Activated CD8-positive, alpha-beta memory T cell treated with anti-CD3 and anti-CD28 coated beads, Interleukin-2, amount 50 U/mL, for 48 hours (primary cell): Measurements from ENCODE around the gene USP34.
"Not testable (repeated sequence)": the region's sequence is repeated elsewhere in the genome, so short reads cannot be mapped to it uniquely, and the experiment has no call there.

Experiments
- DNase-seq: peaks from one replicate; pipeline ENCODE4 v3.0.0-alpha.2; 2020

The USP34 gene

DNA sequence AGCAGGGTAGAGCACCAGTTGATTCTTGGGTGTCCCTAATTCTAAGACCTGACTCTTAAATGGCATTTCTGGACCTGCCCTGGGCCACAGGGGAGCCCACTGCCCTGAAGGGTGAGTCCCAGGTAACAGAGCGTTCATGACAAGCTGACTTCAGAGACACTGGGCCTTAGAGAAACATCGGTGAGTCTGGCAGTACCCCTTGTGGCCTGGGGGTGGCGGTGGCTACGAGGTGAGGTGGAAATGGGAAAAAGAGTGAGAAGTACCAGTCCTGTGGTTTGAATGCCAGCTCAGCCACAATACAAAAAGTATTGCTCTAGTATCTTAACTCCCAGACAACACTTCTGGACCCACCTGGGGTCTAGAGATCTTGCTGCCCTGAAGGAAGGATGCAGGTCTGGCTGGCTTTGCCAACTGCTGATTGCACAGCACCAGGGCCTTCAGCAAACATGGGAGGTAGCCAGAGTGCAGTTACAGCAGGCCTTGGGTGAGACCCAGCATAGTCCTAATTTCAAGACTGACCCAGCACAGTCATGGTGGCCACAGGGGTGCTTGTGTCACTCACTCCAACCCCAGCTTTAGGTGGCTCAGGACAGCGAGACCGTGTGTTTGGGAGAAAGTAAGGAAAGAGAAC lies 44.5 kb downstream of the USP34 start:
- DNase-seq: peak; percentile 79

- DNase-seq: no peak
These were observed 45.2 kb downstream of the USP34 start for GRCh38 chr2:61425605-61426155.

DNA sequence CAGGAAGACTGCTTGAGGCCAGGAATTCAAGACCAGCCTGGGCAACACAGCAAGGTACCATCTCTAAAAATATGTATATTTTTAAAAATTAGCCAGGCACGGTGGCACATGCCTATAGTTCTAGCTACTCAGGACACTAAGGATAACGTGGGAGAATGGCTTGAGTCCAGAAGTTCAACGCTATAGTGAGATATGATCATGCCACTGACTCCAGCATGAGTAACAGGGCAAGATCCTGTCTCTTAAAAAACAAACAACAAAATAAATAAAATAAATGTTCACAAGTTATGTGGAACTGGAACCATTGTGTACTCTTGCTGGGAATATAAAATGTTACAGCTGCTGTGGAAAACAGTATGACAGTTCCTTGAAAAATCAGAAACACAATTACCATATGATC lies 47.2 kb downstream of the USP34 start:
- no peak for DNase-seq

DNA sequence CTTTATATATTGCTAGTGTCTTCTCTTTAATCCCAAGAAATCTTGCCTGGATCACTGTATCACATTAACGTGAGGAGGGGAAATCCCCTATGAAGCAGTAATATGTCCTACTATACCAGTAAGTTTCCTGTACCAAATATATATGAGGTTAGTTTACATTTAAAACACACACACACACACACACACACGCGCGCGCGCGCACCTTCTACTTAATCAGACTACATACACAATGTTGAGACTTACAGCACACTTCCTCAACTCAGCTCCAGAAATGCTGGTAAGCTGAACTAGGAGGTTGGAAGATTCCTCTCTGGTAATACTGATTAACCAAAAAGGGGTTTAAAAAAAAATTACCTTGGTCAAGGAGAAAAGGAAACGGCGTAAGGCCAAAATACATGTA lies 49.3 kb downstream of the USP34 start:
- DNase-seq: no peak

GRCh38 chr2:61420991-61421544 lies 49.8 kb downstream of the USP34 start:
- DNase-seq: no peak

DNA sequence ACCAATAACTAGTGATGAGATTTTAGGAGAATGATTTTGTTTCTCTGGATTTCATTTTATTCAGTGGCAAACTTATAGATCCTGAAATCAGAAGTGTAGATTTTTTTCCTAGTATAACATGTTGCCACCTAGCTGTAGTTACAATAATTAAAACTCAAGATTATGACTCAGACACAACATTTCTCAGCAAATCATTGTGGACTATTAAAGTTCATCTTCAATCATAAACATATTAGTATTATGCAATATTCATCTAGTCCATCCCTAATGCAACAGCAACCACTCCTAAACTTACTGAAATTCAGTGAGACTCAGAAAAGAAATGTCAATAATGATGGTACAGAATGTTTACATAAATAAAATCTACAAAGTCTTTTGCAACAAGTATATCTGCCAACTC lies 51.3 kb downstream of the USP34 start:
- no peak for DNase-seq

- no peak for DNase-seq
These were observed 51.8 kb downstream of the USP34 start for GRCh38 chr2:61419129-61419528.

- DNase-seq: no peak
These were observed 53.8 kb downstream of the USP34 start for GRCh38 chr2:61416871-61417645.

DNA sequence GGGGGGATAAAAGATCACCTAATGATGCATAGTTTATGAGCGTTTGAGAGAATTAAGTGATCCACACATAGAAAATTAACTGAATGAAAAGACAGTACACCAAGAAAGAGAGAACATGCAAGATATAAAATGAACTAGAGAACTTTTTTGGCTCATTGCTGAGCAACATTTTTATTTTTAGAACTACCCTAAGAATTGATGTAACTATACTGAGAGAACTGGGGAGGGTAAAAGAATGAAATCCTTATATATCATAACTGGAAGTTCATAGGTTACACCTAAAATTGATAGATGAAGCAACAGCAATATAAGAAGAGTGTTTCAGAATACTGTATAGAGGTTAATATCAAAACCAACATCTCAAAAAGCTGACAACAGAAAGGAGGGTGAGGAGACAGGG lies 55.6 kb downstream of the USP34 start:
- DNase-seq: no peak

- DNase-seq: no peak
These were observed 56.2 kb downstream of the USP34 start for GRCh38 chr2:61414674-61415073.

- DNase-seq: no peak
These were observed 59.8 kb downstream of the USP34 start for GRCh38 chr2:61411109-61411508.

GRCh38 chr2:61410185-61410584 lies 60.7 kb downstream of the USP34 start:
- DNase-seq: no peak

- no peak for DNase-seq
These were observed 65.1 kb downstream of the USP34 start for GRCh38 chr2:61405813-61406212.

DNA sequence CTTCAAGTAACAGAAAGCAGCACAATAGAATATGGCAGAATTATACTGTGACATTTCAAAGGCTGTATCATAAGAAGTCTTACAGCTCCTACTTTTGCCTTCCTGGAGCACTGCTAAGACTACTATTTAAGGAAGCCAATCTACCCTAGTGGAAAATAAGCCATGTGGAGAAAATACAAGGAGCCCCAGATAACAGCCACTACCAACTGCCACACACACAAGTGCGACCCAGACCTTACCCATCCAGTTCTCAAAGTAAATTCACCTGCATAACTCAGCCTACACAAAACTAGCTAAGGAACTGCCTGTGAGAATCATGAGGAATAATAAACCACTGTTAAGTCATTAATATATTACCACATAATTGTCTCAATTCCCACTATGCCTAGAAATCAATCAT lies 66.4 kb downstream of the USP34 start:
- DNase-seq: no peak

DNA sequence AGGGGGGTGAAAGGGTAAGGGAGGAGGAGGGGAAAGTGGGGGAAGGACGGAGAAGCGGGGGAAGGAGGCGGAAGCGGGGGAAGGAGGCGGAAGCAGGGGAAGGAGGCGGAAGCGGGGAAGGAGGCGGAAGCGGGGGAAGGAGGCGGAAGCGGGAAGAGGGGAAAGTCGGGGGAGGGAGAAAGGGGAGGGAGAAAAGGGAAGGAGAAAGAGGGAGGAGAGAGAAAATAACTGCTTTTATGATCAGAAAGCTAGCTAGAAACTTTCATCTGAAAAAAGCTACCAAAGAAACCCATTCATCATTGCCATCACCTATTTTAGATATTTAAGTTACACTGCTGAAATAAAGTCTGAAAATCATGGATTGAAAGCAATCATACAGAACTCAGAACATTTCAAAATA lies 72.5 kb downstream of the USP34 start:
- DNase-seq: no peak

GRCh38 chr2:61396005-61396404 lies 74.9 kb downstream of the USP34 start:
- DNase-seq: no peak

DNA sequence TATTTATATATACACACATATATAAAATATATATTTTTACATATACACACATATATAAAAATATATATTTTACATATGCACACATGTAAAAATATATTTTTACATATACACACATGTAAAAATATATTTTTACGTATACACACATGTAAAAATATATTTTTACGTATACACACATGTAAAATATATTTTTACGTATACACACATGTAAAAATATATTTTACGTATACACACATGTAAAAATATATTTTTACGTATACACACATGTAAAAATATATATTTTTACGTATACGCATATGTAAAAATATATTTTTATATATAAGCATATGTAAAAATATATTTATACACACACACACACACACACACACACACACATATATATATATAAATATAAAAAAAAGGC lies 83.3 kb downstream of the USP34 start:
- DNase-seq: not testable (repeated sequence)

DNA sequence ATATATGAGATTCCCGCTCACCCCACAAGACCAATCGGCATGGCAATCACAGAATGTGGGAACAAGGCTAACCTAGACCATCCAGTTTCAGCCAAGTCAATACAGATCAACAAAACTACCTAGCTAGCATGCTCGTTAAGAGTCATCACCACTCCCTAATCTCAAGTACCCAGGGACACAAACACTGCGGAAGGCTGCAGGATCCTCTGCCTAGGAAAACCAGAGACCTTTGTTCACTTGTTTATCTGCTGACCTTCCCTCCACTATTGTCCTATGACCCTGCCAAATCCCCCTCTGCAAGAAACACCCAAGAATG lies 90.0 kb downstream of the USP34 start:
- not testable (repeated sequence) for DNase-seq

- no peak for DNase-seq
These were observed 90.6 kb downstream of the USP34 start for GRCh38 chr2:61380056-61380881.

- DNase-seq: no peak
These were observed 91.4 kb downstream of the USP34 start for GRCh38 chr2:61379521-61379920.

- DNase-seq: no peak
These were observed 92.6 kb downstream of the USP34 start for GRCh38 chr2:61378281-61378680.

DNA sequence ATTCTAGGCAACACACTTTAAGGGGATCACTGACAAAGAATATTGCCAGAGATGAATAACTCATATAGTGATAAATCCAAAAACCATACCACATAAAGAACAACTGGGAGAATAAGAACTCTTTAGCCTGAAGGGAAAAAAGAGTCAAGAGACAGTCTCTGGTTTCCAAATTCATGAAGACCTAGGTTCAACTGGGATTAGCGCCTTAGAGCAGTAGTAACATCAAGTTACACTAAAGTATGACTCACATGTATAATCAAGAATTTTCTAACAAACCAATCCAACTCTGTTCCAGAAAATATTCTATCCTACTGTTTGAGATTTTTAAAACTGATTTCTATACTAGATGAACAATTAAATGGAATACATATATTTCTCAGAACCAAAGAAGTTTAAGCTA lies 93.8 kb downstream of the USP34 start:
- DNase-seq: no peak

DNA sequence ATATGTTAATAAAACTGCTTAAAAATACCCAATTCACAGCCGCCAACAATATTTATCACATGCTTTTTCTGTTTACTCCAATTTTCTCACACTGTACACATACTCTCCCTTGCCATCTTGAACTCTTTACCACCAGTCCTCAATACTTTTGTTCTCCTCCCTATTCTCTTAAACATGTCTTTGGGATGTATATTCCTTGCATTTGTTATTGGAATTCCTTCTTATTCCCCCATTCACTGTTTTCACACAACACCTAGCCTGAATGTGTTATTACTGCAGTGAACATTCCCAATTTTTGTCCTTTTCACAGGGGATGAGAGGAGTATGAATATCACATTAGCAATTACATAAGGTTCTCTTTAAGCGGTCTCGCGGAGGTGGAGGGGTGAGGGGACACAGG lies 94.7 kb downstream of the USP34 start:
- no peak for DNase-seq
